ENCODE data around the gene STX18. TPM values are rescaled to one million over a fixed set of nuclear protein-coding genes. Genes with fewer than 3 reads are reported as not detected.

The STX18 gene
- total RNA-seq, 1 donor from 2014 or later = 21.1 TPM

DNA sequence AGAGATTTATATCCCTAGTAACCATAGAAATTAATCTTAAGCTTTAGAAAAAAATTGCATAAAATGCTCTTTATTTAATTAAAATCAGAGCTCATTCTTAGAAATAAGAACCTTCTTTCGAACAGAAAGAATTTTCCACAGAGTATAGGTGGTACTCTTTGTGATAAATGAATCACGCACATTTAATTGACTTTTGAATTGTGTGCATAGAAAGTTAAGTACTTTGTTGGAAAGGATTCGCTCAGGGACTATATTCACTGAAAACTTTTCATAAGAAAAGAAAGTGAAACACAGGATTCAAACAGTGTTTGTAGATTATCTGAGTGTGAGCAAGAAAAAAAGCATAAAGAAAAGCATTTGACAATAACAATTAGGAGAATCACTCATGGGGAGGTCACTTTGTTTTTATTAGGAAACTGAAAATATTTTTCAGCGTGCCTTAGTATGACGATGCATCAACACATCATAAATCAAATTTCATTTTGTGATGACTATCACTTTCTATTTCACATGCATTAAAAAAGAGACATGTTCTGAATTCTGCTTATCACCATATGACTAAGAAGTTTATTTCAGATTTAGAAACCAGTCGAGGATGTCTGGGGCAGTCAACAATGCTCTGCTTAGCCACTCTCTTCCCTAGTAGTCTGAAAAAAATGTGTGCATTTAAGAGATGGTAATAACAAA is 49.5 kb downstream of the STX18 start:
- Mint-ChIP-seq H3K36me3 (ENCODE audit: low read depth) (no peaks in the 10 kb centered on the region), H3K27me3 (ENCODE audit: low read depth) (no peaks in the 10 kb centered on the region), H3K4me3 (ENCODE audit: unreplicated experiment) (no peak overlapping the region), H3K4me1 (ENCODE audit: low read depth) (peaks cover 17% of the 10 kb centered on the region), H3K9me3 (ENCODE audit: low read depth) (no peaks in the 10 kb centered on the region), H3K27ac (ENCODE audit: unreplicated experiment) (no peak overlapping the region)
- DNase-seq (ENCODE audit: low spot score) = no peak
- TF ChIP-seq, protein P1, sequence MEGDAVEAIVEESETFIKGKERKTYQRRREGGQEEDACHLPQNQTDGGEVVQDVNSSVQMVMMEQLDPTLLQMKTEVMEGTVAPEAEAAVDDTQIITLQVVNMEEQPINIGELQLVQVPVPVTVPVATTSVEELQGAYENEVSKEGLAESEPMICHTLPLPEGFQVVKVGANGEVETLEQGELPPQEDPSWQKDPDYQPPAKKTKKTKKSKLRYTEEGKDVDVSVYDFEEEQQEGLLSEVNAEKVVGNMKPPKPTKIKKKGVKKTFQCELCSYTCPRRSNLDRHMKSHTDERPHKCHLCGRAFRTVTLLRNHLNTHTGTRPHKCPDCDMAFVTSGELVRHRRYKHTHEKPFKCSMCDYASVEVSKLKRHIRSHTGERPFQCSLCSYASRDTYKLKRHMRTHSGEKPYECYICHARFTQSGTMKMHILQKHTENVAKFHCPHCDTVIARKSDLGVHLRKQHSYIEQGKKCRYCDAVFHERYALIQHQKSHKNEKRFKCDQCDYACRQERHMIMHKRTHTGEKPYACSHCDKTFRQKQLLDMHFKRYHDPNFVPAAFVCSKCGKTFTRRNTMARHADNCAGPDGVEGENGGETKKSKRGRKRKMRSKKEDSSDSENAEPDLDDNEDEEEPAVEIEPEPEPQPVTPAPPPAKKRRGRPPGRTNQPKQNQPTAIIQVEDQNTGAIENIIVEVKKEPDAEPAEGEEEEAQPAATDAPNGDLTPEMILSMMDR (IDR thresholded peaks at IDR 0.05) = no peak

DNA sequence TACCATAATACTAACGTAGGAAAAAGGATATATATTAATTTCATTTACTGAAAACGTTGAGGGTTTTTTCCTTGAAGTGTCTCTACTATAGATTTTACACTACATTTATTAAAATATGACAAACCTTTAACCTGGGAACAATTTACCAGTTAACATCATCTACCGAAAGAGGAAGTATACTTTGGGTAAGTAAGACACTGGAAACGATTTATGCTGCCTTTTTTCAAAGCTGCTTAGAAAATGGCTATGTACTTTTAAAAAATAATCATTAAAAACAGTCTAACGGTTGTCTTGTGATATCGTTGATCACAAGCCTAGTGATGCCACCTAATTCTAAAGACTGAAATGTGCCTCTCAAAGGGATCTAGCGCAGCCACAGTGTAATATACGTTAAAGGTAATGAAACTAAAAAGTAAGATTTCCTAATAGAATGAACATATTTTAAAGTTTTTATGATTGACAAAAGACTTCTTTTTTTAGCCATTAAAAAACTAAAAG is 50.4 kb downstream of the STX18 start:
- no peak for DNase-seq (ENCODE audit: low spot score)
- no peaks in the 10 kb centered on the region for H3K36me3 Mint-ChIP-seq (ENCODE audit: low read depth)
- no peaks in the 10 kb centered on the region for H3K9me3 Mint-ChIP-seq (ENCODE audit: low read depth)
- peaks cover 8% of the 10 kb centered on the region for H3K4me1 Mint-ChIP-seq (ENCODE audit: low read depth)
- TF ChIP-seq, protein P1 (IDR thresholded peaks at IDR 0.05) = no peak
- no peak overlapping the region for H3K4me3 Mint-ChIP-seq (ENCODE audit: unreplicated experiment)
- no peaks in the 10 kb centered on the region for H3K27me3 Mint-ChIP-seq (ENCODE audit: low read depth)
- no peak overlapping the region for H3K27ac Mint-ChIP-seq (ENCODE audit: unreplicated experiment)

DNA sequence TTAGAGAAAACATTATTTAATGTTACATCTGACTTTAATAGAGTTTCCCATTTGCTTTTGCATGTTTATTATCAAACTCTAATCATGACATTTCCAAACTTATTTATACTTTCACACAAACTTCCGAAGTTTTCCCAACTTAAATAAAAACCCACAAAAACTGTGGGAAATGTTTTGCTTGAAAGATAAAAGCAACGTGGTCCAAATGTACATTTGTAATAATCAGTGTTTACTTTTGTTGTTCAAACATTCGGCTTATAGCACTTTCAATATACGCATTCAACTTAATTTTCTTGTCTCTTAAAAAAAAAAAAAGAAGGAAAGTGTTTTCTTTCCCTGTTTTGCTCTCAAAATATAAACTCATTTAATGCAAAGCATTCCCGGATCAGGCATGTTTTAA is 51.0 kb downstream of the STX18 start:
- no peak overlapping the region for H3K4me3 Mint-ChIP-seq (ENCODE audit: unreplicated experiment)
- no peak overlapping the region for H3K27ac Mint-ChIP-seq (ENCODE audit: unreplicated experiment)
- TF ChIP-seq, protein P1 (IDR thresholded peaks at IDR 0.05) = no peak
- peaks cover 7% of the 10 kb centered on the region for H3K4me1 Mint-ChIP-seq (ENCODE audit: low read depth)
- no peaks in the 10 kb centered on the region for H3K27me3 Mint-ChIP-seq (ENCODE audit: low read depth)
- DNase-seq (ENCODE audit: low spot score) = no peak
- no peaks in the 10 kb centered on the region for H3K9me3 Mint-ChIP-seq (ENCODE audit: low read depth)
- H3K36me3 Mint-ChIP-seq (ENCODE audit: low read depth) = no peaks in the 10 kb centered on the region

DNA sequence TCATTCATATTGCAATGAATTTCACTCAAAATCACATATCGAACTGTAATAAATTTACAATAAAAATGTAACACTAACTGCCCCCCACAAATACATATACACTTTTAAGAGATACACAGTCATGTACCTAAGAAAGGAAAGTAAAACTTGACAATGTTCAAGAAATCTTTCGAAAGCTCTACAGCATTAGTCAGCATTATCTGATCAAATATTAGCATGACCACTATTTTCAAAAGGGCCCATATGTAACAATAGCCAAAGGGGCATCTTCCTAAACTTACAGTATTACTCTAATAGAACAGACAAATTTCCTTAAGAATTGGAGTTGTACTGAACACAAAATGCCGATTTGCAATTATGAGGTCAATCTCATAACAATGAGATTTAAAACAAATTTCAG is 51.8 kb downstream of the STX18 start:
- Mint-ChIP-seq H3K9me3 (ENCODE audit: low read depth) (no peaks in the 10 kb centered on the region), H3K4me3 (ENCODE audit: unreplicated experiment) (no peak overlapping the region), H3K36me3 (ENCODE audit: low read depth) (no peaks in the 10 kb centered on the region), H3K4me1 (ENCODE audit: low read depth) (peaks cover 7% of the 10 kb centered on the region), H3K27ac (ENCODE audit: unreplicated experiment) (no peak overlapping the region), H3K27me3 (ENCODE audit: low read depth) (no peaks in the 10 kb centered on the region)
- TF ChIP-seq, protein P1 (IDR thresholded peaks at IDR 0.05) = no peak
- no peak for DNase-seq (ENCODE audit: low spot score)

DNA sequence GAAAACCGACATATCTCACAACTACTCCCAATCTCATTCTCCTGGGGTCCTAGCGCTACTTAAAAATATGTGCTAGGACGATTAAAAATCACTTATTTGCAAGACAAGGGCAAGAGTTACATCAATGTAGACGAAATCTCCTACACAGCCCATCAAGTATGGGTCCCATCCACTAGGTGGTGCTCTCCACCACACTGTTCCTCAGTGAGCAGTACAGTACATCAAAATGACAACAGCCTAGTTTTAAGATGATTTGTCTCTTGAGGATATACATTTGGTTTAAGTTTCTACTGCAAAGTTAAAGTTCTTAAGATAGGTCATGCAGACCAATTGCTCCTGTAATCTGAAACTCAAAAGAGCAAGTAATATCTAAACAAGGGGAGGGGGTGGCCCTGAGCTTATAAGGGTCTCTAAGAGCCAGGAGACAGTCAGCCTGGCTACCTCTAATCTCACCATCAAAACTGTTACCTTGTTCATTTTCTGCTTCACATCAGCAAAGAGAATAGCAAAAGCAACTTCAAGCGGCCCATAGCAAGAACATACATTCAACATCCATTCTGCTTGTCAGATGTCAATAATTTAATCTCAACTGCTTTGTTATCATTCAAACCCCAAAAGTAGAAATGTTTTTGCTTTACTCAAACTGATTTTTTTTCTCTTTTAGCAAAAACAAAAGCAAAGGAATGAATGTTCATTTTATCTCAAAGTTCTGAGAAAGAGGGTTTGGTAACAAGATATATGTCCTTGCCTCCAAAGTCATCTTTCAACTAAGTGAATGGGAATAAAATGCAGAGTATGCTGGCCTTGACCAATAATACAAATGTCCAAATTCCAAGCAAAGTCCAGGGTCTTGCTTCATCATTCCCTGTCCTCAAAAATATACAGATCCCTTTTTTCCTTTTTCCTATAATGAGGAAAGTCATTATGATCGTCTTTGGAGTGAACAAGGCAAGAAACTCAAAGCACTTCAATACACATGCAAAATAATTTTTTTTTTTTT is 53.1 kb downstream of the STX18 start:
- Mint-ChIP-seq H3K9me3 (ENCODE audit: low read depth) (no peaks in the 10 kb centered on the region), H3K4me1 (ENCODE audit: low read depth) (peaks cover 7% of the 10 kb centered on the region), H3K27ac (ENCODE audit: unreplicated experiment) (no peak overlapping the region), H3K4me3 (ENCODE audit: unreplicated experiment) (no peak overlapping the region), H3K36me3 (ENCODE audit: low read depth) (no peaks in the 10 kb centered on the region), H3K27me3 (ENCODE audit: low read depth) (no peaks in the 10 kb centered on the region)
- DNase-seq (ENCODE audit: low spot score) = no peak
- TF ChIP-seq, protein P1 (IDR thresholded peaks at IDR 0.05) = peak; percentile 98
